Measurements from ENCODE around the gene MAN1C1.

MAN1C1 gene

GRCh38 chr1:25700626-25701025, 84.0 kb downstream of the MAN1C1 start:
- peak; percentile 53 for DNase-seq

- DNase-seq: no peak
Measured at GRCh38 chr1:25701030-25701785, 84.6 kb downstream of the MAN1C1 start.

- DNase-seq: no peak
Measured at GRCh38 chr1:25702101-25702775, 85.6 kb downstream of the MAN1C1 start.

GRCh38 chr1:25703041-25703440, 86.5 kb downstream of the MAN1C1 start:
- no peak for DNase-seq

- no peak for DNase-seq
Measured at GRCh38 chr1:25703671-25704266, 87.2 kb downstream of the MAN1C1 start.

GRCh38 chr1:25704267-25704691, 87.7 kb downstream of the MAN1C1 start:
- peak; percentile 41 for DNase-seq

- no peak for DNase-seq
Measured at GRCh38 chr1:25705699-25706098, 89.1 kb downstream of the MAN1C1 start.

GRCh38 chr1:25706146-25707089, 89.8 kb downstream of the MAN1C1 start:
- DNase-seq: no peak

- no peak for DNase-seq
Measured at GRCh38 chr1:25707280-25708016, 90.9 kb downstream of the MAN1C1 start.

GRCh38 chr1:25710583-25711347, 94.2 kb downstream of the MAN1C1 start:
- no peak for DNase-seq

- no peak for DNase-seq
Measured at GRCh38 chr1:25711555-25712298, 95.1 kb downstream of the MAN1C1 start.

GRCh38 chr1:25712299-25712970, 95.8 kb downstream of the MAN1C1 start:
- DNase-seq: no peak

- no peak for DNase-seq
Measured at GRCh38 chr1:25713961-25714360, 97.4 kb downstream of the MAN1C1 start.

- no peak for DNase-seq
Measured at GRCh38 chr1:25714372-25714931, 97.9 kb downstream of the MAN1C1 start.

GRCh38 chr1:25715888-25716287, 99.3 kb downstream of the MAN1C1 start:
- DNase-seq: peak; percentile 49

- DNase-seq: peak; percentile 50
Measured at GRCh38 chr1:25716320-25716719, 99.7 kb downstream of the MAN1C1 start.

GRCh38 chr1:25718732-25719131, 102.1 kb downstream of the MAN1C1 start:
- DNase-seq: no peak

- no peak for DNase-seq
Measured at GRCh38 chr1:25720624-25721023, 104.0 kb downstream of the MAN1C1 start.

GRCh38 chr1:25723250-25723880, 106.8 kb downstream of the MAN1C1 start:
- no peak for DNase-seq
